GM12891 (cell line): Measurements from ENCODE around the gene KIF19.

Source experiments
- PAX5 ChIP-seq: IDR thresholded peaks from 2 replicates; pipeline ENCODE4 v1.6.1; 2011; ENCODE audit warnings: low read length, moderate library complexity, mild to moderate bottlenecking; ENCODE audit not compliant: insufficient read depth, severe bottlenecking
- POLR2A ChIP-seq: IDR thresholded peaks from 2 replicates; pipeline ENCODE4 v1.6.1; 2011; ENCODE audit warnings: low read depth, low read length, control low read depth
- POLR2AphosphoS5 ChIP-seq: IDR thresholded peaks from 2 replicates; pipeline ENCODE4 v1.6.1; 2011; ENCODE audit warnings: low read depth, low read length, control low read depth
- SPI1 ChIP-seq: IDR thresholded peaks from 2 replicates; pipeline ENCODE4 v1.6.1; 2011; ENCODE audit warnings: low read depth, low read length, control low read depth
- TAF1 ChIP-seq: IDR thresholded peaks from 2 replicates; pipeline ENCODE4 v1.6.1; 2011; ENCODE audit warnings: low read depth, low read length, control low read depth

DNA sequence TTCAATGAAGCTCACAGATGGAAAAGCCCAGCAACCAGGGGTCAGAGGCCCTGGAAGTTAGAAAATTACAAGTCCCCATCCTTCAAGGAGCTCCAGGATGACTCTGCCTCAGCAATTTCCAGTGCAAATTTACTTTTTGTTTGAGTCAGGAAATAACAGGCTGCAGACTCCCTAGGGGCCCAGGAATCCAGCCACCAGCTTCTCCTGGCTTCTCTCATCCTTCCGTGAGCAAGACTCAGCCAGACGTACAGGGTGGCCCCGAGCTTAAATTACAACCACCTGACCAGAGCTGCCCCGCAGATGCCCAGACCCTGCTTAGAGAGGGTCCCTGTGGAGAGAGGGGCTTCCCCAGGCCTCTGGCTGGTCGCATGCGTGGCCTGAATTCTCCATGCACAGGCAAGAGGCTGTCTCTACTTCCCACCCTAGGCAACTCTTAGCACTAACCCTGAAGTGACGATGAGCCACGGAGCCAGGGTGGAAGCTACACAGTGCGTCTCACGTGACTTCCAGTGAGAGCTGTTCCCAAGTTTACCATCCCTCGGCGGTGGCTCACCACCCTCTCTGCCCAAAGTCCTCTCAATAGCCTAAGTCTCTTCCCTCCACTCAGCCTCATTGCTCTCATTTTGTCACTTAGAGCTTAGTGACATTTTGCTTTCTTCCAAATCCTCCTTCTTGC, 68.4 kb downstream of the KIF19 start:
- TF ChIP-seq POLR2A, result no peak
- no peak for TF ChIP-seq TAF1
- TF ChIP-seq POLR2AphosphoS5, result no peak
- no peak for TF ChIP-seq SPI1
- no peak for TF ChIP-seq PAX5
